ENCODE results near the gene FPR2. TPM values are rescaled to one million over a fixed set of nuclear protein-coding genes. Genes with fewer than 3 reads are reported as not detected.
"Not testable (repeated sequence)": the region's sequence is repeated elsewhere in the genome, so short reads cannot be mapped to it uniquely, and the experiment has no call there.

The FPR2 gene
- total RNA-seq, 1 donor from 2014 or later, result not detected

DNA sequence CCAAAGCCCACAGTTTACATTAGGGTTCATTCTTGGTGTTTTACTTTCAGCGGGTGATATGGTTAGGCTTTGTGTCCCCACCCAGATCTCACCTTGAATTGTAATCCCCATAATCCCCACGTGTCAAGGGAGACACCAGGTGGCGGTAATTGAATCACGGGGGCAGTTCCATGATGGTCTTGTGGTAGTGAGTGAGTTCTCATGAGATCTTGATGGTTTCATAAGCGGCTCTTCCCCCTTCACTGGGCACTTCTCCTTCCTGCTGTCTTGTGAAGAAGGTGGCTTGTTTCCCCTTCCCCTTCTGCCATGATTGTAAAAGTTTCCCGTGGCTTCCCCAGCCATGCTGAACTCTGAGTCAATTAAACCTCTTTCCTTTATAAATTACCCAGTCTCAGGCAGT, 12.0 kb downstream of the FPR2 start:
- no peak overlapping the region for H3K4me3 Mint-ChIP-seq (ENCODE audit: unreplicated experiment)
- peaks cover 11% of the 10 kb centered on the region for H3K27me3 Mint-ChIP-seq (ENCODE audit: low read depth, unreplicated experiment)
- no peak overlapping the region for H3K27ac ChIP-seq (ENCODE audit: low read depth, low read length)
- H3K36me3 Mint-ChIP-seq (ENCODE audit: low read depth, unreplicated experiment), result no peaks in the 10 kb centered on the region
- H2AFZ ChIP-seq (ENCODE audit: low read depth, low read length), result no peak overlapping the region
- H3K4me3 ChIP-seq (ENCODE audit: insufficient read depth, low read depth, low read length), result no peak overlapping the region
- no peaks in the 10 kb centered on the region for H3K9me3 Mint-ChIP-seq (ENCODE audit: unreplicated experiment)
- no peaks in the 10 kb centered on the region for H3K4me1 ChIP-seq (ENCODE audit: insufficient read depth, low read length)
- no peaks in the 10 kb centered on the region for H3K4me1 Mint-ChIP-seq (ENCODE audit: low read depth, unreplicated experiment)
- H3K36me3 ChIP-seq (ENCODE audit: insufficient read depth, low read length), result no peaks in the 10 kb centered on the region
- H3K79me2 ChIP-seq (ENCODE audit: insufficient read depth, low read length), result no peaks in the 10 kb centered on the region
- no peak overlapping the region for H3K27ac Mint-ChIP-seq (ENCODE audit: unreplicated experiment)
- no peaks in the 10 kb centered on the region for H3K27me3 ChIP-seq (ENCODE audit: insufficient read depth, low read length)
- no peak overlapping the region for H3K4me2 ChIP-seq (ENCODE audit: low read length)
- no peak for TF ChIP-seq EZH2 (IDR thresholded peaks at IDR 0.05; ENCODE audit: insufficient read depth, low read length)
- TF ChIP-seq, protein P1, sequence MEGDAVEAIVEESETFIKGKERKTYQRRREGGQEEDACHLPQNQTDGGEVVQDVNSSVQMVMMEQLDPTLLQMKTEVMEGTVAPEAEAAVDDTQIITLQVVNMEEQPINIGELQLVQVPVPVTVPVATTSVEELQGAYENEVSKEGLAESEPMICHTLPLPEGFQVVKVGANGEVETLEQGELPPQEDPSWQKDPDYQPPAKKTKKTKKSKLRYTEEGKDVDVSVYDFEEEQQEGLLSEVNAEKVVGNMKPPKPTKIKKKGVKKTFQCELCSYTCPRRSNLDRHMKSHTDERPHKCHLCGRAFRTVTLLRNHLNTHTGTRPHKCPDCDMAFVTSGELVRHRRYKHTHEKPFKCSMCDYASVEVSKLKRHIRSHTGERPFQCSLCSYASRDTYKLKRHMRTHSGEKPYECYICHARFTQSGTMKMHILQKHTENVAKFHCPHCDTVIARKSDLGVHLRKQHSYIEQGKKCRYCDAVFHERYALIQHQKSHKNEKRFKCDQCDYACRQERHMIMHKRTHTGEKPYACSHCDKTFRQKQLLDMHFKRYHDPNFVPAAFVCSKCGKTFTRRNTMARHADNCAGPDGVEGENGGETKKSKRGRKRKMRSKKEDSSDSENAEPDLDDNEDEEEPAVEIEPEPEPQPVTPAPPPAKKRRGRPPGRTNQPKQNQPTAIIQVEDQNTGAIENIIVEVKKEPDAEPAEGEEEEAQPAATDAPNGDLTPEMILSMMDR (IDR thresholded peaks at IDR 0.05; ENCODE audit: insufficient read depth, low read depth, low read length), result no peak
- FAIRE-seq, result no peak
- no peak overlapping the region for H3K9ac ChIP-seq (ENCODE audit: low read length)
- H4K20me1 ChIP-seq (ENCODE audit: insufficient read depth, low read length), result no peaks in the 10 kb centered on the region
- no peak for DNase-seq (ENCODE audit: low read depth)
- no peaks in the 10 kb centered on the region for H3K9me3 ChIP-seq (ENCODE audit: insufficient read depth, low read depth, low read length)

DNA sequence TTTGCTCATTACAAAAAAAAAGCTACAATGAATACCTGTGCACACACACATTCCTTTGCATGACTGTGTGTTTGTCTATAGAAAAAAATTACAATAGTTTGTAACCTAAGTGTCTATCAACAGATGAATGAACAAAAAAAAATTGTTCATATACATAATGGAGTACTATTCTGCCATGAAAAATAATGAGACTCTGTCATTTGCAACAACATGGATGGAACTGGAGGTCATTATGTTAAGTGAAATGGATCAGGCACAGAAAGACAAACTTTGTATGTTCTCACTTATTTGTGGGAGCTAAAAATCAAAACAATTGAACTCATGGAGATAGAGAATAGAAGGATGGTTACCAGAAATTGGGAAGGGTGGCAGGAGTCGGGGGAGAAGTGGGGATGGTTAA, 15.6 kb downstream of the FPR2 start:
- not testable (repeated sequence) for FAIRE-seq; H2AFZ ChIP-seq (ENCODE audit: low read depth, low read length); H3K36me3 ChIP-seq (ENCODE audit: insufficient read depth, low read length); DNase-seq (ENCODE audit: low read depth); H3K27ac Mint-ChIP-seq (ENCODE audit: unreplicated experiment); H3K4me1 ChIP-seq (ENCODE audit: insufficient read depth, low read length); H4K20me1 ChIP-seq (ENCODE audit: insufficient read depth, low read length); H3K79me2 ChIP-seq (ENCODE audit: insufficient read depth, low read length); H3K9me3 Mint-ChIP-seq (ENCODE audit: unreplicated experiment); H3K27ac ChIP-seq (ENCODE audit: low read depth, low read length); H3K36me3 Mint-ChIP-seq (ENCODE audit: low read depth, unreplicated experiment); H3K9me3 ChIP-seq (ENCODE audit: insufficient read depth, low read depth, low read length); H3K4me3 ChIP-seq (ENCODE audit: insufficient read depth, low read depth, low read length); H3K9ac ChIP-seq (ENCODE audit: low read length); H3K4me2 ChIP-seq (ENCODE audit: low read length); H3K4me1 Mint-ChIP-seq (ENCODE audit: low read depth, unreplicated experiment); H3K27me3 ChIP-seq (ENCODE audit: insufficient read depth, low read length); H3K4me3 Mint-ChIP-seq (ENCODE audit: unreplicated experiment)
- H3K27me3 Mint-ChIP-seq (ENCODE audit: low read depth, unreplicated experiment), result peaks cover 29% of the 10 kb centered on the region

DNA sequence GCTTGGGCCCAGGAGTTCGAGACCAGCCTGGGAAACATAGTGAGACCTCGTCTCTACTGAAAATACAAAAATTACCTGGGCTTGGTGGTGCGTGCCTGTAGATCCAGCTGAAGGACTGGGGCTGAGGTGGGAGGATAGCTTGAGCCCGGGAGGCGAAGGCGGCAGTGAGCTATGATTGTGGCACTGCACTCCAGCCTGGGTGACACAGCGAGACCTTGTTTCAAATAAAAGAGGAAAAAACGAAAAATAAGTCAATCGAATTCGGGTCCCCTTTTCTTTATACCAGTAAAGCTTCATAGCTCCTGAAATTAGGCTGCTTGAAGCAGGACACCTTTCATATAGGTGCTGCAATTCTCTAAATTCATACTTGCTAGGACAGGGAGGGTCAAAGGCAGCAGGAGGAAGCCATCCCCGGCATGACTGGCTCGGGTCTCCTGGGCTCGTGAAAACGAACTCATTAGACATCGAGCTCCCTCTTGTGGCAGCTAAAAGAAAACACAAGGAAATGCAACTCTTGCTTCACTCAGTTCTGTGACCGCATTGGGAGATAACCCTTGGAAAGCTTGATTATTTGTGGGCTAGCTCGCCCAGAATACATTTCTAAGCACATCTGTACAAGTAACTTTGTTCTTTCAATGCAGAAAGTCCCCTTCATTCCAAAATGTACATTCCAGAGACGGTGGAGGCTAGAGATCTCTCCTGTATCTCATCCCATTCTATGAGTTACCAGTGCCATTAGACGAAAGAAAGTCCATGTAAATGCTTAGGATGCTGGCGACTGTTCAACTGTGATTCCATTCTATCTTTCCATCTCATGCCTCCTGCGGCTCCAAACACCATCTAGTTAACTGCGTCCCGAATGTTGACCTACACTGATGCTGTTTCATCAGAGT, 16.8 kb downstream of the FPR2 start:
- no peaks in the 10 kb centered on the region for H3K4me1 ChIP-seq (ENCODE audit: insufficient read depth, low read length)
- H3K4me1 Mint-ChIP-seq (ENCODE audit: low read depth, unreplicated experiment), result no peaks in the 10 kb centered on the region
- no peak overlapping the region for H3K27ac ChIP-seq (ENCODE audit: low read depth, low read length)
- no peak overlapping the region for H3K9ac ChIP-seq (ENCODE audit: low read length)
- DNase-seq (ENCODE audit: low read depth), result peak; percentile 74
- H3K27ac Mint-ChIP-seq (ENCODE audit: unreplicated experiment), result peak overlapping the region; percentile 72
- peaks cover 34% of the 10 kb centered on the region for H3K27me3 Mint-ChIP-seq (ENCODE audit: low read depth, unreplicated experiment)
- H3K36me3 Mint-ChIP-seq (ENCODE audit: low read depth, unreplicated experiment), result no peaks in the 10 kb centered on the region
- no peaks in the 10 kb centered on the region for H4K20me1 ChIP-seq (ENCODE audit: insufficient read depth, low read length)
- peak overlapping the region; percentile 28 for H3K4me2 ChIP-seq (ENCODE audit: low read length)
- no peaks in the 10 kb centered on the region for H3K9me3 Mint-ChIP-seq (ENCODE audit: unreplicated experiment)
- peaks cover 4% of the 10 kb centered on the region for H3K27me3 ChIP-seq (ENCODE audit: insufficient read depth, low read length)
- no peaks in the 10 kb centered on the region for H3K36me3 ChIP-seq (ENCODE audit: insufficient read depth, low read length)
- H3K4me3 Mint-ChIP-seq (ENCODE audit: unreplicated experiment), result peak overlapping the region; percentile 18
- no peaks in the 10 kb centered on the region for H3K79me2 ChIP-seq (ENCODE audit: insufficient read depth, low read length)
- H3K9me3 ChIP-seq (ENCODE audit: insufficient read depth, low read depth, low read length), result no peaks in the 10 kb centered on the region
- TF ChIP-seq, protein P1 (IDR thresholded peaks at IDR 0.05; ENCODE audit: insufficient read depth, low read depth, low read length), result peak; percentile 56
- TF ChIP-seq EZH2 (IDR thresholded peaks at IDR 0.05; ENCODE audit: insufficient read depth, low read length), result no peak
- FAIRE-seq, result peak; percentile 90
- H2AFZ ChIP-seq (ENCODE audit: low read depth, low read length), result peak overlapping the region; percentile 1
- H3K4me3 ChIP-seq (ENCODE audit: insufficient read depth, low read depth, low read length), result no peak overlapping the region

All from astrocyte (in vitro differentiated cells and primary cell).